ENCODE data around the gene PPP1R13B. TPM values are rescaled to one million over a fixed set of nuclear protein-coding genes. Genes with fewer than 3 reads are reported as not detected.

Gene PPP1R13B
- total RNA-seq, 2 experiments from 2014 or later, result 11.6 to 12.0 TPM

- ChIA-PET CTCF (no interaction called here), POLR2A (no interaction called here)
- H3K4me1 Mint-ChIP-seq, result no peaks in the 10 kb centered on the region
- no peaks in the 10 kb centered on the region for H3K27me3 Mint-ChIP-seq
- no peaks in the 10 kb centered on the region for H3K36me3 Mint-ChIP-seq (ENCODE audit: low read depth)
- DNase-seq, result no peak
- no peak overlapping the region for H3K4me3 Mint-ChIP-seq
- no peak overlapping the region for H3K27ac Mint-ChIP-seq
- H3K9me3 Mint-ChIP-seq, result no peaks in the 10 kb centered on the region
Measured at GRCh38 chr14:103828315-103828967, 18.9 kb downstream of the PPP1R13B start.

GRCh38 chr14:103825101-103825500, 22.3 kb downstream of the PPP1R13B start:
- Mint-ChIP-seq H3K4me3 (no peak overlapping the region), H3K27me3 (no peaks in the 10 kb centered on the region)
- no peak for DNase-seq

GRCh38 chr14:103820908-103821307, 26.5 kb downstream of the PPP1R13B start:
- ChIA-PET CTCF (no interaction called here), POLR2A (no interaction called here)
- no peak overlapping the region for H3K27ac Mint-ChIP-seq
- no peak overlapping the region for H3K4me3 Mint-ChIP-seq
- H3K36me3 Mint-ChIP-seq (ENCODE audit: low read depth), result no peaks in the 10 kb centered on the region
- no peak for DNase-seq
- H3K9me3 Mint-ChIP-seq, result no peaks in the 10 kb centered on the region
- no peaks in the 10 kb centered on the region for H3K27me3 Mint-ChIP-seq
- peaks cover 16% of the 10 kb centered on the region for H3K4me1 Mint-ChIP-seq

More at GRCh38 chr14:103825101-103825500, 22.3 kb downstream of the PPP1R13B start:
- POLR2A ChIA-PET, result interaction anchor here (0.6 kb wide), 1 partner anchor 194 kb away, joined by 4 read pairs; no protein-coding TSS in a partner anchor
- peaks cover 3% of the 10 kb centered on the region for H3K4me1 Mint-ChIP-seq
- CTCF ChIA-PET, result interaction anchor here (0.8 to 1.3 kb wide), 3 partner anchors 9 to 321 kb away, joined by 3 to 6 read pairs (median 3); no protein-coding TSS in a partner anchor
- H3K27ac Mint-ChIP-seq, result no peak overlapping the region
- no peaks in the 10 kb centered on the region for H3K36me3 Mint-ChIP-seq (ENCODE audit: low read depth)
- H3K9me3 Mint-ChIP-seq, result no peaks in the 10 kb centered on the region

DNA sequence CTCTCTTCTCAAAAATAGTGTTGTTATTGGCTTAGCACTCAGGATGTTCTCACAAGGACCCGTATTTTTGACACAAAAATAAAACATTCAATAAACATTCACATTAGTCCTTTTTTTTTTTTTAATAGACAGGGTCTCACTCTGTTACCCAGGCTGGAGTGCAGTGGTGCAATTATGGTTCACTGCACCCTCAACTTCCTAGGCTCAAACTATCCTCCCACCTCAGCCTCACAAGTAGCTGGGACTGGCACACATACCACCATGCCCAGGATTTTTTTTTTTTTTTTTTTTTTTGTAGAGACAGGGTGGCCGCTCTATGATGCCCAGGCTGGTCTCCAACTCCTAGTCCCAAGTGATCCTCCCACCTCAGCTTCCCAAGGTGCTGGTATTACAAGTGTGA, 27.0 kb downstream of the PPP1R13B start:
- no peaks in the 10 kb centered on the region for H3K27me3 Mint-ChIP-seq
- no peak for DNase-seq
- POLR2A ChIA-PET, result no interaction called here
- H3K27ac Mint-ChIP-seq, result no peak overlapping the region
- no peaks in the 10 kb centered on the region for H3K36me3 Mint-ChIP-seq (ENCODE audit: low read depth)
- H3K4me1 Mint-ChIP-seq, result peaks cover 16% of the 10 kb centered on the region
- CTCF ChIA-PET, result interaction anchor here (0.6 to 2.0 kb wide), 2 partner anchors 12 to 506 kb away, joined by 3 to 9 read pairs; no protein-coding TSS in a partner anchor
- H3K9me3 Mint-ChIP-seq, result no peaks in the 10 kb centered on the region
- H3K4me3 Mint-ChIP-seq, result no peak overlapping the region

DNA sequence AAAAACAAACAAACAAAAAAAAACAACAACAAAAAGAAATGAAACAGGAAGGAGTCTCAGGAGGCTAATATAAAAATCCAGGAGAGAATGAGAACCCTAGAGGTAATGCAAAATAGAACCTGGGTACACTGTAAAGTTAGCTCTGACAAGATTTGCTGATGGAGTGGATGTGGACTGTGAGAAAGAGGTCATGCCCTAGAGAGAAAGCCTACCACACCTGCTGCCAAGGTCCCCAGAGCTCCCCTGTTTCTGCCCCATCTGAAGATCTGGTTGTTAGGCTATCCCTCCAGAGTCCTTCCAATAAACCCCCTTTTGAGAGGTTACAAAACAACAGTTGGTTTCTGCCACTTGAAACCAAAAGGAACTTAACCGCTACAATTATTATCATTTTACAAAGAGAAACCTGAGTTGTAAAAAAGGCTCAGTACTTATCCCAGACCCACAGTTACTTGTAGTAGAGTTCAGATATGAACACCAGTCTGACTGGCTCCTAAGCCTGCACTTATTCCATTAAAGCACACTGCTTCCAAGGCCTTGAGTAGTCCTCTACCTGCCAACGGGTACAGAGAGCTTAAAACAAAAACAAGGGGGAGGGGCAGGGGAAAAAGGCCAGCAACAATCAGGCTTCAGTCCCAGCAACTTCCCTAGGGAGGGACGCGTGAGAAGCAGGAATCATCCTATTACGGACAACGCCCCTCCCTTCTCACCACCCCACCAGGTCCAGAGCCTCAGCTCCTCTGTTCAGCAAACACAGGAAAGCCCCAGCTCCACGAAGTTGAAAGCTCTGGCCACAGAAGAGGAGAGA, 27.7 kb downstream of the PPP1R13B start:
- H3K4me1 Mint-ChIP-seq, result peaks cover 16% of the 10 kb centered on the region

DNA sequence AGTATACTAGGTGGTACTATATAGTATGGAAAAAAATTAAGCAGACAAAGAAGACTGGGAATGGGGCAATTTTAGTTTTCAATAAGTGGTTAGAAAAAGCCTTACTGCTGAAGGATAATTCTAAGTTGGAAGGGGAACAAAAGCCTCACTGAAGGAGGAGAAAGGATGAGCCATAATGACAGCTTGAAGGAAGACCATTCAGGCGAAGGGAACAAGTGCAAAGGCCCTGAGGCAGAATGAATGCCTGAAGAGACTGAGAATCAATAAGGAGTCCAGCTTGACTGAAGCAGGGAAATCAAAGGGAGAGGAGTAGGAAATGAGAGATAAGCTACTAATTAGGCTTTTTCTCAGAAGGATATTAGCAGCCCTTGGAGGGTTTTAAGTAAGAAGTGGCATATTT, 28.5 kb downstream of the PPP1R13B start:
- ChIA-PET POLR2A (no interaction called here), CTCF (interaction anchor here (0.6 to 2.0 kb wide), 2 partner anchors 10 to 564 kb away, joined by 3 to 9 read pairs; no protein-coding TSS in a partner anchor)
- Mint-ChIP-seq H3K36me3 (ENCODE audit: low read depth) (no peaks in the 10 kb centered on the region), H3K27me3 (no peaks in the 10 kb centered on the region), H3K9me3 (no peaks in the 10 kb centered on the region), H3K4me1 (peaks cover 16% of the 10 kb centered on the region), H3K27ac (no peak overlapping the region), H3K4me3 (no peak overlapping the region)
- DNase-seq, result no peak

More for the DNA sequence above, 27.7 kb downstream of the PPP1R13B start:
- H3K27me3 Mint-ChIP-seq, result no peaks in the 10 kb centered on the region
- no peaks in the 10 kb centered on the region for H3K36me3 Mint-ChIP-seq (ENCODE audit: low read depth)
- ChIA-PET CTCF (interaction anchor here (0.6 to 2.0 kb wide), 3 partner anchors 11 to 565 kb away, joined by 3 to 9 read pairs (median 3); no protein-coding TSS in a partner anchor), POLR2A (no interaction called here)
- no peaks in the 10 kb centered on the region for H3K9me3 Mint-ChIP-seq
- no peak overlapping the region for H3K4me3 Mint-ChIP-seq
- DNase-seq, result no peak
- no peak overlapping the region for H3K27ac Mint-ChIP-seq

GRCh38 chr14:103818422-103818821, 29.0 kb downstream of the PPP1R13B start:
- no peak overlapping the region for H3K4me3 Mint-ChIP-seq
- no peak overlapping the region for H3K27ac Mint-ChIP-seq
- H3K9me3 Mint-ChIP-seq, result no peaks in the 10 kb centered on the region
- POLR2A ChIA-PET, result no interaction called here
- no peaks in the 10 kb centered on the region for H3K27me3 Mint-ChIP-seq
- CTCF ChIA-PET, result interaction anchor here (2.0 kb wide), 1 partner anchor 10 kb away, joined by 9 read pairs; no protein-coding TSS in a partner anchor
- DNase-seq, result no peak
- peaks cover 16% of the 10 kb centered on the region for H3K4me1 Mint-ChIP-seq
- no peaks in the 10 kb centered on the region for H3K36me3 Mint-ChIP-seq (ENCODE audit: low read depth)

- Mint-ChIP-seq H3K36me3 (ENCODE audit: low read depth) (no peaks in the 10 kb centered on the region), H3K4me1 (peaks cover 16% of the 10 kb centered on the region)
- POLR2A ChIA-PET, result no interaction called here
Measured at GRCh38 chr14:103817595-103817994, 29.8 kb downstream of the PPP1R13B start.

DNA sequence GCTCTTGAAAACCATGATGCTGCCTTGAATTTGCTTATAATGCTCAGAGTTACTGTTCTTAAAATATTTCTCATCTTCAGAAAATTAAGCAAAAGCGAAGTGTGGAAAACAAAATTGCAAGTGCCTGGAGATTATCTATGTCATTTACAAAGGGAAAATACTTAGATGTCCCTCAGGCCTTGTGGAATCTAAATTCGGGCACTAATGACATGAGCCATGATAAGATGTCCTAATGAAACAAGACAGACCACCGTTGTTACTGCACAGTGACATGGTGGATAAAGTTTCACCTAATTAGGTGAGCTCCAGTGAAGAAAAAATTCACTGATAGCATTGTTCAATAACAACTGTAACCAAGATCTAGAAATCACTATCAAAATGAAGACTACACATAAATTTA, 30.4 kb downstream of the PPP1R13B start:
- Mint-ChIP-seq H3K4me3 (no peak overlapping the region), H3K27me3 (no peaks in the 10 kb centered on the region), H3K4me1 (peaks cover 16% of the 10 kb centered on the region), H3K27ac (no peak overlapping the region), H3K36me3 (ENCODE audit: low read depth) (no peaks in the 10 kb centered on the region), H3K9me3 (no peaks in the 10 kb centered on the region)
- CTCF ChIA-PET, result interaction anchor here (0.6 to 2.4 kb wide), 4 partner anchors 8 to 130 kb away, joined by 3 to 11 read pairs (median 4); no protein-coding TSS in a partner anchor
- no peak for DNase-seq
- POLR2A ChIA-PET, result no interaction called here

More at GRCh38 chr14:103817595-103817994, 29.8 kb downstream of the PPP1R13B start:
- Mint-ChIP-seq H3K27me3 (no peaks in the 10 kb centered on the region), H3K9me3 (no peaks in the 10 kb centered on the region), H3K4me3 (no peak overlapping the region), H3K27ac (no peak overlapping the region)
- no peak for DNase-seq
- CTCF ChIA-PET, result interaction anchor here (2.3 to 2.4 kb wide), 2 partner anchors 8 to 10 kb away, joined by 6 to 11 read pairs; no protein-coding TSS in a partner anchor

- ChIA-PET POLR2A (interaction anchor here (0.6 kb wide), 1 partner anchor 59 kb away, joined by 3 read pairs; no protein-coding TSS in a partner anchor), CTCF (interaction anchor here (2.4 kb wide), 1 partner anchor 10 kb away, joined by 6 read pairs; no protein-coding TSS in a partner anchor)
- DNase-seq, result no peak
- Mint-ChIP-seq H3K4me3 (no peak overlapping the region), H3K9me3 (no peaks in the 10 kb centered on the region), H3K4me1 (peaks cover 14% of the 10 kb centered on the region), H3K36me3 (ENCODE audit: low read depth) (no peaks in the 10 kb centered on the region), H3K27ac (no peak overlapping the region), H3K27me3 (no peaks in the 10 kb centered on the region)
Measured at GRCh38 chr14:103815253-103815652, 32.1 kb downstream of the PPP1R13B start.

DNA sequence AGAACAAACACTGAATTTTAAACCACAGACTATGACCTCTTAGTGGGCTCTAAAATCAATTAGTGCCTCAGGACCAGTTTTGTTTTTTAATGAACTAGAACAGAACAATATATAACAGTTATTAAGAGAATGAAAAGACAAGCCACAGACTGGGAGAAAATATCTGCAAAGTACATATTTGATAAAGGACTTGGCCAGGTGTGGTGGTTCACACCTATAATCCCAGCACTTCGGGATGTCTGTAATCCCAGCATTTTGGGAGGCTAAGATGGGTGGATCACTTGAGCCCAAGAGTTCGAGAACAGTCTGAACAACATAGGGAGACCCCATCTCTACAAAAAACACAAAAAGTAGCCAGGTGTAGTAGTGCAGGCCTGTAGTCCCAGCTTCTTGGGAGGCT, 36.2 kb downstream of the PPP1R13B start:
- Mint-ChIP-seq H3K27me3 (no peaks in the 10 kb centered on the region), H3K4me1 (peaks cover 8% of the 10 kb centered on the region), H3K9me3 (no peaks in the 10 kb centered on the region), H3K4me3 (no peak overlapping the region), H3K27ac (no peak overlapping the region), H3K36me3 (ENCODE audit: low read depth) (no peaks in the 10 kb centered on the region)
- no peak for DNase-seq
- POLR2A ChIA-PET, result interaction anchor here (0.6 kb wide), 1 partner anchor 90 kb away, joined by 9 read pairs; no protein-coding TSS in a partner anchor
- CTCF ChIA-PET, result no interaction called here

- Mint-ChIP-seq H3K4me1 (peaks cover 11% of the 10 kb centered on the region), H3K27ac (no peak overlapping the region), H3K4me3 (no peak overlapping the region), H3K9me3 (no peaks in the 10 kb centered on the region), H3K36me3 (ENCODE audit: low read depth) (no peaks in the 10 kb centered on the region), H3K27me3 (no peaks in the 10 kb centered on the region)
- ChIA-PET POLR2A (no interaction called here), CTCF (interaction anchor here (0.7 to 2.3 kb wide), 11 partner anchors 8 to 102 kb away, joined by 3 to 12 read pairs (median 4); no protein-coding TSS in a partner anchor)
- DNase-seq, result peak; percentile 75
Measured at GRCh38 chr14:103808403-103809001, 38.9 kb downstream of the PPP1R13B start.

Data from activated CD4-positive, alpha-beta T cell treated with anti-CD3 and anti-CD28 coated beads, Interleukin-2, amount 10 ng/mL, durations not matched to agents 7 days and 5 days (primary cell).